DLD1 (cell line): ENCODE data around the gene BRF1.

Source experiments
- in situ Hi-C: cut with HindIII; loops from 2 replicates; pipeline ENCODE4 v1.10.0; 2017; ENCODE audit warnings: low sequenced_read_pairs

BRF1 gene

DNA sequence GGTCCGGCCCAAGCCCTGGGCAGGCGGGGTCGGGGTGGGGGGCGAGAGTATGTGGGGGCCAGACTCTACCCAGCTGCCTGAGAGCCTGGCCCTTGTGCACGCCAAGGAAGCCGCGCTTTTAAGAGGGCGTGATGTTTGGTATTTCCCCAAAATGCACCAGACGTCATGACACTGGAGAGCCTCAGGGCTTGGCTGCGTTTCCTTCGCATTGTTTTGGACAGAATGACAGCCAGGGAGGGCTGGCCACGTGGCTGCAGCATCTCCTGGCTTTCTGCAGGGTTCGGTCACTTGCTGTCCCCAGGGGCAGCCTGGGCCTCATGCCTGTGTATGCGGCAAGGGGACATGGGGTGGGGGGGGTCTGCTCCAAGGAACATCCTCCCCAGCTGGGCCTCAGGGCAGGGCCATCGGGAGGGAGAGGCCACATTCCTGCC is 103.6 kb downstream of the BRF1 start:
- in situ Hi-C loops: no loop called here

DNA sequence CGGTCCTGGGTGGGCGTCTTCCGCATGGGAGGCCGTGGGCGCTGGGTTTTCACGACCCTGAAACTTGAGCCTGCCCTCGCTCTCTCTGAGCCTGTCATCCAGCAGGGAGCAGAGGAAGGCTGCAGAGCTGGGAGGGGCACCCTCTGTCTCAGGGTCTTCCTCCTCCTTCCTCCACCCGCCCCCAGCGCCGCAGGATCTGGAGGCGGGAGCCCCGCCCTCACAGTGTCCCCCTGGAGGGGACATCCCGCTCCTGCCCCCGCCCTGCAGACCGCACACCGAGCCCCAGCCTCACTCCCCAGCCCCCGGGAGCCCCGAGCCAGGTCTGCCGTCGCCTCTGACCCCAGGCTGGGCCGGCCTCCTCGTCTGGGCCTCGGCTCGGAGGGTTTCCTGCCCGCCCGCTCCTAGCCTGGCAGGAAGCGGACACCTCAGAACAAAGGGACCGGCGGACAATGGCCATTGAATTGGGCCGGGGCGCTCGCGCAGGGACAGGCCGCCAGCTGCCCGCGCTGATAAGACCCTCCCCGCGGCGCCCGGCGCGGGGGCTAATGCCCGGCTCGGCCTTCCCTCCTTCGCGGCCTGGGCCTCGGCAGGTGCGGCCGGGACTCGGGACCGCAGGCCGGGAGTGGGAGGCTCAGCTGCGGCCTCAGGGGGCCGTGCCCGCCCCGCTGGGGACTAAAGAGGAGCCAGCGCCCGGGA is 104.4 kb downstream of the BRF1 start:
- in situ Hi-C loops: no loop called here

DNA sequence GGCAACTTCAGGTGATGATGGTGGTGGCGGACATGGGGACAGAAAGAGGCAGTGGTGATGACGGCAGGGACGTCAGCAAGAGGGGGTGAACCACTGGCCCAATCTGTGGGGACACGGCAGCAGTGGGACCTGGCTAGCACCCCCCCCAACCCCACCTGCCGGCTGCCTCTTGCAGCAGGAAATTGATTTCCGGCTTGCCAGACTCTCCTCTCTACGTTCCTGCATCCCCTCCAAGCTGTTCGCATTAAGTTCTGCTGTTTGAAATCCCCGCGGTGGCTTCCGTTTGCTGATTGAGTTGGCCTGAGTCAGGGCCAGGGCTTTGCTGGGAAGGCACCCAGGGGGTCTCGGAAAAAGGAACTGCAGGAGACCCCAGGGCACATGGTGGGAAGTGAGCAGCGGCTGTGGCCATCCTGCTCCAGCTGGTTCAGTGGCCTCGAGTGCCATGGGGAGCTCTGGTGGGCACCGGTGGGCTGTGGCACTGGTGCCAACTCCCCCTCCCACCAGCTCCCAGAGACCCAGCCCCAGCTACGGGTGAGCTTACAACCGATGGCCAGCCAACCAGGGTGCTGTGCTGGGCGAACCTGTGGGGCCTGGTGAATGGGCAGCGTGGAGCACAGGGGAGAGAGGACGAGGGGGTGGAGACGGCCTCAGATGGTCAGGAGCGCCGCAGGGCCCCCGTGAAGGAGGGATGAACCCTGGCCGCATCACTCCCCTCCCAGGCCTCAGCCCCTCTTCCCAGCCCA is 105.1 kb downstream of the BRF1 start:
- in situ Hi-C loops: no loop called here

DNA sequence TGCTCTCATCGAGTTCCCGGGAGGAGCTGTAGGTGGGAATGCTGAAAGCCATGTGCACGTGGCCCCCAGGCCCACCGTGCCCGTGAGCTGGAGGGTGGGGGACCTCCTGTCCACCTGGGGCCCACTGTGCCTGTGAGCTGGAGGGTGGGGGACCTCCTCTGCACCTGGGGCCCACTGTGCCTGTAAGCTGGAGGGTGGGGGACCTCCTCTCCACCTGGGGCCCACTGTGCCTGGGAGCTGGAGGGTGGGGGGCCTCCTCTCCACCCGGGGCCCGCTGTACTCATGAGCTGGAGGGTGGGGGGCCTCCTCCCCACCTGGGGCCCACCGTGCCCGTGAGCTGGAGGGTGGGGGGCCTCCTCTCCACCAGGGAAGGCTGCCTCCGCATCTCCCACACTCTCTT is 105.8 kb downstream of the BRF1 start:
- in situ Hi-C loops: no loop called here

DNA sequence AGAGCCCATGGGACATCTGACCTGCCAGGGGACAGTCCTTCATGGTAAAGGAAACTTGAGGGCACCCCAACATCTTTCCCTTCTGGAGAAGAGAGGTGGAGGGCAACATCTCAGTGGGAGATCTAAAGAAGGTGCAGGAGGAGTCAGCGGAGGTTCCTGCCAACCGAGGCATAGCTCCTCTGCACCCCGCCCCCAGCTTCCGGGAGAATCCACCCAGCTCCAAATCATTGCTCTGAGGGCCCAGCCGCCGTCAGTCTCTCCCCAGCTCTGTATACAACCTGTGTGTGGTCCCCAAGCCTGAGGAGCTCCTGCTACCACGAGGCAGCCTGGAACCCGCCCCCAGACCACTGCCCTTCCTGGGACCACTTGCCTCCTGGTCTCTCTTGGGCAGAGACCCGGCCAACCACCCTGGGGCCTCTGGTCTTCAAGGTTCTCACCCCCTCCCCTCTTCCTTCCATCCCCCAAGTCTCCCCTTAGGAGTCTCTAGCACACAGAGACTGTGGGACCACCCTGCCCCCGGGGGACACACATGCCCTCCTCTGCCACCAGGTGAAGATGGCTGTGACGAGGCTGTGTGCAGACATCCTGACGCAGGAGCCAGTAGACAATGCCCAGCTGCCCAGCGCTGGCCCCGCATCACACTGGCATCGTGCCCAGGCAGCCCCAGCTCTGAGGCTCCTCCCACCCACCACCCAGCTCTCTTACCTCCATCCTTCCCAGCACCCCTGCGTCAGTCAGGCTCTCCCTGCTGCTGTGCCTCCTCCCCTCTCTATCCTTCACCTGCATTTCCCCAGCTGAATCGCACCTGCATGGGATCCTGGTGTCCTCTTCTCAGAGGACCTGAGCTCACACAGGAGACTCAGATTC is 106.7 kb downstream of the BRF1 start:
- in situ Hi-C loops: no loop called here

DNA sequence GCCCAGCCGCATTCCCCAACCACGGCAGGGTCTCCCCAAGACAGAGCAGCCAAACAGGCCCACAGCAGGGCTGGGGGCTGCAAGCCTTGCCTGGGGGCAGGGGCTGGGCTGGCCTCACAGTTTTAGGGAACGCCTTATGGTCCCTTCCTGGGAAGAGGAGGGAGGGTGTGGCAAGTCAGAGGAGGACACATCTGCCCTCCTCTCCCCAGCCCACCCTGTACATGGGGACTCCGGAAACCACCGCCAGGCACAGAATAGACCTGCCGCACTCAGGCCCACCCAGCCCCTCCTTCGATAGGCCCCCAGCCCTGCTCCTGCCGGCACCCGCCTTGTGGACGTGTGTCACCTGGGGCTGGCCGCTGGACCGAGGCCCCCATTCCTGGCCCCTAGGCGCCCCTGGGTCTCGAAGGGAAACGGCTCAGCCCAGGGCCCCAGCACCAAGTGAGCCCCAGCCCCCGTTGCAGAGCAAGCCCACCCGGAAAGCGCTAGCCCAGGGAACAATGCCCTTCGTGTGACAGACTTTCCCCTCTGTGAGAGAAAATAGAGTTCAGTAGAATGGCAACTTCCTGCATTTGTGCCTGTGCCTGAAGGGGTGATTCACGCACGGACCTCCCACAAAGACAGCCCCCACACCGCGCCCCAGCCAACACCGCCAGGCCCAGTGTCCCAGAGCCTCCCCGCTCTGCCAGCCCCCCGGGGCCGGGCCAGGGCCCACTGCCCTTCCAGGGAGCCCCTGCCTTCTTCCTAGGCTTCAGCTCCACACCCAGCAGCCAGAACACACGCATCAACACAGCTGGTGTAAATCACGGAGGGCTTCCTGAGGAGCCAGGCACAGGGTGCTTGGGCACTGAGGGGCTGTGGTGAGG is 107.7 kb downstream of the BRF1 start:
- in situ Hi-C loops: no loop called here

DNA sequence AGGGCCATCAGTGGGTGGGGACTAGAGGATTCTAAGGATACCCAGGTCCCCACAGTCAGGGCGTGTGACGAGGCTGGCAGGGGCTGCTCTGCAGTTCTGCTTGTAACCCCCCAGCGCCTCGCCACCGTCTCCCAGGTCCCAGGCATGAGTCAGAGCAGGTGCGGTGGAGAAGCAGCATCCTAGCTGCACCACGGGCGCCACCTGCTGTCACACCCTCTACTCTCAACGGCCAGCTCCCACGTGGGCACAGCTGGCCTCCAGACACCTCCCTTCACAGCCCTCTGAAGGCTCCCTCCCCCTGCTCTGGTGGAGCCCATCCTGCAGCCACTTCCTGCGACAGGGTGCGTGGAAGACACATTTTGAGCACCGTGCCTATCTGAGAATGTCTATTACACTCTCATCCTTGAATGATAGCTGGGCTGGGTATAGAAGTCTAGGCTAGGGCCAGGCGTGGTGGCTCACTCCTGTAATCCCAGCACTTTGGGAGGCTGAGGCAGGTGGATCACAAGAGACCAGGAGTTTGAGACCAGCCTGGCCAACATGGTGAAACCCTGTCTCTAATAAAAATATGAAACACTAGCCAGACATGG is 112.8 kb downstream of the BRF1 start:
- in situ Hi-C loops: no loop called here

DNA sequence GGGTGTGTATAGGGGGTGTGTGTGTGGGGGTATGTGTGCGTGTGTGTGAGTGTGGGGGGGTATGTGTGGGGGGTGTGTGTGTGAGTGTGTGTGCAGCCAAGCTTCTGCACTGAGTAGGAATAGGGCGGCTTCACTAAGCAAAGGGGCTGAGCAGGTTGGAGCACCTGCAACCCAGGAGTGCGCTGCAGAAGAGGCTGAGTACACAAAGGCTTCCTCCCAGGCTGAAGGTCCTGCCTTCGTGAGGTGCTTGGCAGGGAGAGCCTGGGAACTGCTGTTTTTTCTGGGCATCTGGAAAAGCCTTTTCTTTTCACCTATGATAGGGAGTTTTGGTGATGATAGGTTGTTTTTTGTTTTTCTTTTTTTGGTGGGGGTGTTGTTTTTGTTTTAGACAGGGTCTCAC is 113.7 kb downstream of the BRF1 start:
- in situ Hi-C loops: no loop called here

DNA sequence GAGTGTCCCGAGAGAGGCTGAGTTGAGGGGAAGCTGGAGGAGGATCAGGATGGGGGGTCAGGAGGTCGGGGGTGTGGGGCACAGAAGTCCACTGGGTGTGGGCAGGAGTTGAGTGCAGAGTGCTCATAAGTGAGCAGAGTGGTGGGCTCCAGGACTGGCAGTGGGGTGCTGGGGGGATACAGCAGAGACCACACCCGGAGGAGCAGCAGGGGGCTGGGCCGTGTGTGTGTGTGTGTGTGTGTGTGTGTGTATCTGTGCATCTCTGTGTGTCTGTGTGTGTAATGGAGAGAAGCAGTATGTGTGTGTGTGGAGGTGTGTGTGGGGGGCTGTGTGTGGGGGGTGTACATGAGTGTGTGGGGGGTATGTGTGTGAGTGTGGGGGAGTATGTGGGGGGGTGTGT is 114.8 kb downstream of the BRF1 start:
- in situ Hi-C loops: no loop called here

DNA sequence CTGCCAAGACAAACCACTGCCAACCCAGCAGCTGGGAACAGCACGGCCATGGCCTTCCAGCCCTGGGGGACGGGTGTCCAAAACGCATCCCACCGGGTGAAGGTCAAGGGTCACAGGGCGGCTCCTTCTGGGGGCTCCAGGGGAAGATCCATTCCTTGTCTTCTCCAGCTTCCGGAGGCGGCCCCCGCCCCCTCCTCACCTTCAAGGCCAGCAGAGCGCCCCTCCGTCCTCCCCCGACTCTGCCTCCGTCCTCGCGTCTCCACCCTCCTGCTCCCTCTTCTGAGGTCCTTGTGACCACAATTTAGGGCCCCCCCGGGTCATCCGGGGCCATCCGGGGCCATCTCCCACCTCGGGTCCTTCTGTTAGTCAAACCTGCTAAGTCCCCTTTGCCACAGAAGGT is 115.8 kb downstream of the BRF1 start:
- in situ Hi-C loops: no loop called here

DNA sequence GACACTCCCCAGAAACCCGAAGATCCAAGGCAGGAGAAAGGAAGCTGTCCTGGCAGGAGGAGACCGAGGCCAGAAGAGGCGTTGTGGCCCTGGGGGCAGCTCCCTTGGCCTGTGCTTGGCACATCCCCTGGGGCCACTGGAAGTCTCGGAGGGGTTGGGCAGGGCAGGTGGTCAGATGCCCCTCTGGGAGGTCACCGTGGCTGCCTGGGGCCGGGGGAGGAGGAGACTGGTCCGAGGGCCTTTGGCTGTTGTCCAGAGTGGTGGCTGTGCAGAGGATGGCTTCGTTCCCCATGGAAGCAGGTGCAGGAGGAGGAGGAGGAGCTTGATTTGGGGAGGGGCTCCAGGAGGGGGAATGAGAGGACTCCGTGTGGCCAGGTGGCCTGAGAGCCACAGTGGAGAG is 116.3 kb downstream of the BRF1 start:
- in situ Hi-C loops: no loop called here

DNA sequence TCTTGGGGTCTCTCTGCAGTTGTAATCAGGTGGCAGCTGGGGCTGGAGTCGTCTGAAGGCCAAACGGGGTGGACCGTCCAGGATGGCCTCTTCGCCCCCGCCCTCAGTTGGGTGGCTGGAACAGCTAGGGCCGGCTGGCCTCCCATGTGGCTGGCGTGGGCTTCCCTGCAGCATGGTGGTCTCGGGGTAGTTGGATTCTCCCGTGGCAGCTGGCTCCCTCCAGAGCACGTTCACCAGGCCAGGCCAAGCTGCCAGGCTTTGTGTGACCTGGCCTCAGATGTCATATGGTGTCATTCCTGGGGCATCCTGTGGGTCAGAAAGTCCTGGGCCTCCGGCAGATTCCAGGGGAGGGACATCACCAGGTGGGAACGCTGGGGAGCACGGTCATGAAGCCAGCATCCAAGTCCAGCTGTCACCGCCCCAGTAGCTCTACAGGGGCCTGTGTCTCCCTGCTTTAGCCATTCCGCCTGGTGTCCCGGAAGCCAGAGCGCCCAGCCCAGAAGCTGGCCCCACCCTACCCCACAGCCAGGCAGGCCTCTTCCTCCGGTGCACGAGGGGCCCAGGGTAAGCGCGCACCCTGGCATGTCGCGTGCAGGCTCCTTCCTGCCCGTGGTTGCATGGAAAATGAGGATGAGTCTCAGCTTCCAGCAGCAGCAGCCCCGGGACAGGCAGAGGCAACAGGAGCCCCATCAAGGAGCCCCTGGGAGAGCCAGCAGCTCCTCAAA is 118.3 kb downstream of the BRF1 start:
- in situ Hi-C loops: no loop called here

DNA sequence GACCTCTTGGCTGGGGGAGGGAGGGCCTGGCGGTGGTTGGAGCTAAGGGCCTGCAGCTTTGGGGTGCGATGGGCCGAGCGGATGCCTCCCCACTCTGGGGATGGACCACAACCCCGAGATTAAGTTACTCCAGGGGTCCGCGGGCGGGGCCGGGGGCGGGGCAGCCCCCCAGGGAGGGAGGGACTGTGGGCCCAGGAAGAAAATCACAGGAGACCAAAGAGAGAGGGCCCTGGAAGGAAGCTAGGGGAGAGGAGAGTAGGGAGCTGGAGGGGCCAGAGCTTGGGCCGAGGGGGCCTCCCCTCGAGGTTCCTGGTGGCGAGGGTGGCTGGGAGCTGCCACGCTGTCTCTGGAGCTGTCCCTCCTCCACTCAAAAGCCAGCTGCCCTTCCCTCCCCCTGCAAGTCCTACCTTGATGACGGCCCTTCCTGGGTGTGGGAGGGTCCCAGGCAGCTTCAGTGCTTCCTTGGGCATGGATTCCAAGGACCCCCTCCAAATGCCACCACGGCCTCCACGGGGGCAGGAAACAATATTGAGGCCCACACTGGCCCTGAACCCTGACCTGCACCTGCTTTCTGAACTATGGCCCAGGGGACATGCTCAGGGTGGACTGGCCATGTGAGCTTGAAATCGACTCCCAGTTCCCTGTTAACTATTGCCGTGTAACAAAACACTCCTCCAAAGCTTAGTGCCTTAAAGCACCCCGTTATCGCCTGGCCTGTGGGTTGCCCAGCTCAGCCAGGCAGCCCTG is 119.1 kb downstream of the BRF1 start:
- in situ Hi-C loops: no loop called here

DNA sequence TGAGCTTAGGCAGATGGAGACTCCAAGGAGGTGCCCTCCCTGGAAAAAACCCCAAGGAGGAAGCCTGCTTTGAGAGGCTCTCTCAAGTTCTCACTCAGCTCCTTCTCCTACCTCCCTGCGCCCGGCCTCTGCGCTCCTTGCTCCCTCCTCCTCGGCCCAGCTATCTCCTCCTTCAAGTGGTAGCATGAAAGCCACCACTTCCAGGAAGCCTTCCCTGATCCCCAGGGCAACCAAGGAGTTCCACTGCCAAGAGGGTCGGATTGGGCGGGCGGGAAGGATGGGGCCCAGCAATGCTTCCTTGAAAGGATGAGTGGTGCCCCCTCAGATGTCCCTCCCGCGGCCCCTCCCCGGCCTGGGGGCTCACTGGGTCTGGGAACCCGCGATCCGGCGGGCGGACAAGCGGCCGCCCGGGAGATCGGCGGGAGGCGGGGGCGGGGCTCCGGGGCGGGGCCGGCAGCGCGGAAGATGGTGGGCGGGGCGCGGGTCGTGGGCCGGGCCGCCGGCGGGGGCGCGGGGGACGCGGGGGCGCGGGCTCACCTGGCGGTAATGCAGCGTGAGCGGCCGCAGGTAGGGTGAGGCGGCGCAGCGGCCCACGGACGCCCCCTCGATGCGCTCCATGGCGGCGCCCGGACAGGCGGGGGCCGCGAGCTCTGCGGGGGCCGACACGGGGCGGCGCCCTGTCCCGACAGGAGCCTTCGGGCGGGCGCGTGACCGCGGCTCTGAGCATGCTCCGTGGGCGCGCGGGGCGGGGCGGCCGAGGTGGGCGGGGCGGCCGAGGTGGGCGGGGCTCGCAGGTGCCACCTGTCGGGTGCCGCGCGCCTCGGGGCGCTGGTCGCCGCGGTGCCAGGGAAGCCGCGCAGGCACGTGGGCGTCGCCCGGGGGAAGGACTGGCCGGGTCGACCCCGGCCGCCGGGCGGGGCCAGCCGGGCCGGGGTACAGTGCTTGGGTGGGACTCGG is 119.9 kb downstream of the BRF1 start, which contains the start of gene NUDT14:
TSS of gene NUDT14 (minus strand) at position 721 of the 957 bp plus-strand sequence. CDS start at position 618, 103 bp downstream.
- in situ Hi-C loops: no loop called here

DNA sequence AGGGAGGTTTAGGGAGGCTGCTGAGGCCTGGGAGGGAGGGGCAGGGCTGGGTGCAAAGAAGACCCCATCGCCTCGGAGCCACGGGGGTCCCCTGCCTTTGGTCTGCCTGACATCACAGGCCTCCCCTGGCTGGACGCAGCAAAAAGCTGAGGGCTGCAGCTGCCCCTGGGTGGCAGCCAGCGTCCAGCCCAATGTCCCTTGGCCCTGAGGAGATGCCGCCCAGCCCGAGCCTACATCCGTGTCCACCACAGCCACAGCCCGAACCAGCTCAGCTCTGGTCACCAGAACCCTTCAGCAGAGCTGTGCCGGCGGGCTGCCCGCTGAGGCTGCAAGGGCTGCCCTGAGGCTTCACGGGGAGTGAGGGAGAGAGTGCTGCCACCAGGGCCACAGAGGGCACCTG is 121.6 kb downstream of the BRF1 start:
- in situ Hi-C loops: no loop called here

DNA sequence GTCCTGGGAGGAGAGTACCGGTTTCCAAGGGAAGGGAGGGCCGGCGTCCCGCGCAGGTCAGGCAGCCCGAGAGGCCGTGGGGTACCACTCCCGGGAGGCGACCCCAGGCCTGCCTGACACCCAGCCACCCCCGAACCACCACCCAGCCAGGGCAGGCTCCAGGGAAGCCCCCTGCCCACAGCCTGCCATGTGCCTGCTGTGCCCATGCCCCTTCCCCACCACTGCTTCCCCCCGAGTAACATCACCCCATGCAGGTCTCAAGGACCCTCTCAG is 122.0 kb downstream of the BRF1 start:
- in situ Hi-C loops: no loop called here

DNA sequence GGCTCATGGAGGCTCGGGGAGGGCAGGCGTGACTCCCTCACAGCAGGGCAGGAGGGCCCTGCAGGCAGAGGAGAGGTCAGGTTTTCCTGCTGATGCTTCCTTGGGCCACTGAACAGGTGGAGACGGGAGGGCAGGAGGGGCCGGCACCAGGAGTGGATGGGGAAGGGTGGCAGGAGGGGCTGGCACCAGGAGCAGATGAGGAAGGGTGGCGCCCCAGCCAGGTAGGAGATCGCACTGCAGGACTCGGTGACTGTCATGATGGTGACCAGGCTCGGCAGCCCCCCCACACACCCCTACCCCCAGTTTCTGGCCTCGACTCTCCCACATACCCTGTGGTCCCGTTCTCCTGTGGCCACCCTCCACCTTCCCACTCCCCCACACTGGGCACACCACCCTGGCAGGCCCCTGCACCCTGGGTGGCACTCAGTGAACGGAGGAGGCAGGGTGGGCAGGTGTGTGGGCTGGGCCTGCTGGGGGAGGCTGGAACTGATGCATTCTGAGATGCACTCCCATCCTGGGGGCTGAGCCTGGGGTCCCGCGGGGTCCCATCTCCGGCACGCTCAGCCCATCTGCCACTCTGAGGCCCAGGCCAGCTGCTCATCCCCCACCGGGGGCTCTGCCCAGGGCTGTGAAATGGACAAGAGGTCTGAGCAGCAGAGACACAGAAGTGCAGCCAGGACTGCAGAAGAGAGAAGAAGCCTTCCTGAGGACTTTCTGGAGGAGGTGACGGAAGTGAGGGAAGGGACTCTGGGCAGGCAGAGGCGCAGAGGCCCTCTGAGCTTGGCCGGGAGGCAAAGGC is 122.5 kb downstream of the BRF1 start:
- in situ Hi-C loops: no loop called here
